ENCODE results near the gene PBRM1.

DNA sequence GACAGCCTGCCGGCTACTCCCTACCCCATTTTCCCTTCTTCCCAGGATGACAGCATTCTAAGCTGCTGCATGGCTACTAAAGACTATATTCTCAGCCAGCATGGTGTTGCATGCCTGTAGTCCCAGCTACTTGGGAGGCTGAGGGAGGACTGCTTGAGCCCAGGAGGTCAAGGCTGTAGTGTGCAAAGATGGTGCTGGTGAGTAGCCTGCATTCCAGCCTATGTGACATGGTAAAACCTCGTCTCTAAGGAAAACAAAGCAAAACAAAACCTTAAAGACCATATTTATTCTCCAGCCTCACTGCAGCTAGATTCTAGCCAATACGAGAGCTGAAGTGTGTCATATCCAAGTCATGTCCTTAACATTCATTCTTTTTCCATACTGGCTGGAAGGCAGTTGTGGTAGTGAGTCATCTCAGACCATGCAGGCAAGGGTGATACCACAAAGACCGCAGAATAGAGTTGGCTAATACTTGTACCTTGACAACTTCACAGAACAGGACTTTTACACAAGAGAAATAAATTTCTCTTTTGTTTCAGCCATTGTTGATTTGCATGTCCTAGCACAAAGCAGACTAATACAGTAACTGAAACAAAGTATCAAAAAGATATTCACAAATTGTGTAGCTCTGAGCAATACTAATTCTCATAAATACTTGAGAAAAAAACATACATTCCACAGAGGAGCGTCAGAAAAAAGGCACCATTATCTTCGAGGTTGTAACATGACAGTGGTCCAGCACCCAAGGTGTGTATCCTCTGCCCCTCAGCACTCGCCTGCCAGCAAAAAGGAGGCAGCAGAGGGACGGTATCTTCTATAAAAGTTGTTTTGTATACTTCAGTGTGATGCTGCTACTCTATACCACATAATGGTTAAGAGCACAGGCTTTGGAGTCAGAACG, 14.8 kb downstream of the PBRM1 start:
- no peak for TF ChIP-seq POLR2A (IDR thresholded peaks at IDR 0.05)
- TF ChIP-seq, protein P1, sequence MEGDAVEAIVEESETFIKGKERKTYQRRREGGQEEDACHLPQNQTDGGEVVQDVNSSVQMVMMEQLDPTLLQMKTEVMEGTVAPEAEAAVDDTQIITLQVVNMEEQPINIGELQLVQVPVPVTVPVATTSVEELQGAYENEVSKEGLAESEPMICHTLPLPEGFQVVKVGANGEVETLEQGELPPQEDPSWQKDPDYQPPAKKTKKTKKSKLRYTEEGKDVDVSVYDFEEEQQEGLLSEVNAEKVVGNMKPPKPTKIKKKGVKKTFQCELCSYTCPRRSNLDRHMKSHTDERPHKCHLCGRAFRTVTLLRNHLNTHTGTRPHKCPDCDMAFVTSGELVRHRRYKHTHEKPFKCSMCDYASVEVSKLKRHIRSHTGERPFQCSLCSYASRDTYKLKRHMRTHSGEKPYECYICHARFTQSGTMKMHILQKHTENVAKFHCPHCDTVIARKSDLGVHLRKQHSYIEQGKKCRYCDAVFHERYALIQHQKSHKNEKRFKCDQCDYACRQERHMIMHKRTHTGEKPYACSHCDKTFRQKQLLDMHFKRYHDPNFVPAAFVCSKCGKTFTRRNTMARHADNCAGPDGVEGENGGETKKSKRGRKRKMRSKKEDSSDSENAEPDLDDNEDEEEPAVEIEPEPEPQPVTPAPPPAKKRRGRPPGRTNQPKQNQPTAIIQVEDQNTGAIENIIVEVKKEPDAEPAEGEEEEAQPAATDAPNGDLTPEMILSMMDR (IDR thresholded peaks at IDR 0.05), result no peak
